Measurements from ENCODE around the gene DTWD2.
"Not testable (repeated sequence)": the region's sequence is repeated elsewhere in the genome, so short reads cannot be mapped to it uniquely, and the experiment has no call there.

DTWD2 gene

GRCh38 chr5:118994595-118994994 lies 6.2 kb upstream of the DTWD2 start:
- no peak for DNase-seq

- DNase-seq = not testable (repeated sequence)
These were observed 4.8 kb upstream of the DTWD2 start for GRCh38 chr5:118993118-118993517.

- DNase-seq = not testable (repeated sequence)
These were observed 3.7 kb upstream of the DTWD2 start for GRCh38 chr5:118992055-118992454.

- DNase-seq = no peak
These were observed 2.2 kb upstream of the DTWD2 start for GRCh38 chr5:118990582-118990981.

- no peak for DNase-seq
These were observed 1.5 kb upstream of the DTWD2 start for GRCh38 chr5:118989816-118990215.

GRCh38 chr5:118988866-118989180 lies 476 bp upstream of the DTWD2 start:
- DNase-seq = no peak

- no peak for DNase-seq
These were observed 3.7 kb downstream of the DTWD2 start for GRCh38 chr5:118984602-118985001.

- DNase-seq = no peak
These were observed 6.6 kb downstream of the DTWD2 start for GRCh38 chr5:118981783-118982182.

- DNase-seq = no peak
These were observed 7.9 kb downstream of the DTWD2 start for GRCh38 chr5:118980438-118980837.

- no peak for DNase-seq
These were observed 8.3 kb downstream of the DTWD2 start for GRCh38 chr5:118980017-118980416.

- DNase-seq = not testable (repeated sequence)
These were observed 14.4 kb downstream of the DTWD2 start for GRCh38 chr5:118973779-118974445.

- no peak for DNase-seq
These were observed 19.4 kb downstream of the DTWD2 start for GRCh38 chr5:118968925-118969375.

GRCh38 chr5:118968406-118968911 lies 19.9 kb downstream of the DTWD2 start:
- no peak for DNase-seq

- DNase-seq = no peak
These were observed 21.3 kb downstream of the DTWD2 start for GRCh38 chr5:118967059-118967508.

GRCh38 chr5:118965890-118966289 lies 22.5 kb downstream of the DTWD2 start:
- DNase-seq = no peak

- DNase-seq = not testable (repeated sequence)
These were observed 23.4 kb downstream of the DTWD2 start for GRCh38 chr5:118964970-118965369.

- not testable (repeated sequence) for DNase-seq
These were observed 24.0 kb downstream of the DTWD2 start for GRCh38 chr5:118964388-118964787.

- DNase-seq = no peak
These were observed 25.2 kb downstream of the DTWD2 start for GRCh38 chr5:118963169-118963568.

- no peak for DNase-seq
These were observed 27.8 kb downstream of the DTWD2 start for GRCh38 chr5:118960557-118960956.

- DNase-seq = no peak
These were observed 31.6 kb downstream of the DTWD2 start for GRCh38 chr5:118956727-118957126.

- DNase-seq = no peak
These were observed 34.7 kb downstream of the DTWD2 start for GRCh38 chr5:118953652-118954005.

GRCh38 chr5:118952992-118953651 lies 35.2 kb downstream of the DTWD2 start:
- no peak for DNase-seq

GRCh38 chr5:118952306-118952705 lies 36.0 kb downstream of the DTWD2 start:
- not testable (repeated sequence) for DNase-seq

- DNase-seq = not testable (repeated sequence)
These were observed 38.0 kb downstream of the DTWD2 start for GRCh38 chr5:118950354-118950753.

Data from NCI-H1048 (cell line).